ENCODE measurements around the gene NDOR1.
"Not testable (repeated sequence)": the region's sequence is repeated elsewhere in the genome, so short reads cannot be mapped to it uniquely, and the experiment has no call there.

Gene NDOR1

DNA sequence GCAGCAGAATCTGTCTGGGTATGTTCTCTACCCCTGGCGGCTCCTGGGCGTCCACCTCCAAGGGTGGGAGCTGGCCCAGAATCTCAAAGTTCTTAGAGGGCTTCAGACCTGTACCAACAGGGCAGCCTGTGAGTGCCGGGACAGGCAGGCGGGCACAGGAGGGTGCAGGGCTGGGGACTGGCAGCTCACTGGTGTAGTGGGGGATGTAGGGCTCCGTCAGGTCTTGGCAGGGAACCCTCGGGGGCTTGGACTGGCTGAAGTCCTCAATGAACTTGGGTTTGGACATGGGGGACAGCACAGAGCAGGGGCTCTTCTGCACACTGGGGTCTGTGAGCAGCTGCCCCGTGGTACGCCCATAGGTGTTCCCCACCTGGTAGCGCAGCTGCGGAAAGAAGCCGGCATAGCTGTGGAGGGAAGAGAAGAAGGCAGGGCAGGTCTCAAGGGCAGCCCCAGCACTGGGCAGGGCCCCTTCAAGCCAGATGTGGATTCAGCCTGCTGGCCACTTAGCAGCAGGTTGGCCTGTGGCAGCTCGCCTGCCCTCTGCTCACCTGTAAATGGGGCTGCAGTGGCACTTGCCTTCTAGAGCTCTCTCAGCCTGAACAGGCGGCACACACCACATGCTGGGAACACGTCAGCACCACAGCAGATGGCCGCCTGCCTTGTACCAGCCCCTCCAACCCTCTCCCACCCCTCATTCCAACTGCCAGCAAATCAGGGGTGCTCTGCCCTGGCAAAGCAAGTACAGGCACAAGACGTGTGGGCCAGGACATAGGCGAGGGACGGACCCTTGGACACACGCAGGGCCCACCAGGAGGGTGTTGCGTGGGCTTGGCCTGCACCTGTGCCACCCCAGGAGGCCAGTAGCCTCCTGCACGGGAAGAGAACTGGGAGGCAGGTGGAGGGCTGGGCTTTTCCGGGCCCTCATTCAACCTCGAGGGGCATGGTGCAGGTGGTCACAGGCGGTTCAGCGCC, 40.2 kb downstream of the NDOR1 start:
- FAIRE-seq = no peak

DNA sequence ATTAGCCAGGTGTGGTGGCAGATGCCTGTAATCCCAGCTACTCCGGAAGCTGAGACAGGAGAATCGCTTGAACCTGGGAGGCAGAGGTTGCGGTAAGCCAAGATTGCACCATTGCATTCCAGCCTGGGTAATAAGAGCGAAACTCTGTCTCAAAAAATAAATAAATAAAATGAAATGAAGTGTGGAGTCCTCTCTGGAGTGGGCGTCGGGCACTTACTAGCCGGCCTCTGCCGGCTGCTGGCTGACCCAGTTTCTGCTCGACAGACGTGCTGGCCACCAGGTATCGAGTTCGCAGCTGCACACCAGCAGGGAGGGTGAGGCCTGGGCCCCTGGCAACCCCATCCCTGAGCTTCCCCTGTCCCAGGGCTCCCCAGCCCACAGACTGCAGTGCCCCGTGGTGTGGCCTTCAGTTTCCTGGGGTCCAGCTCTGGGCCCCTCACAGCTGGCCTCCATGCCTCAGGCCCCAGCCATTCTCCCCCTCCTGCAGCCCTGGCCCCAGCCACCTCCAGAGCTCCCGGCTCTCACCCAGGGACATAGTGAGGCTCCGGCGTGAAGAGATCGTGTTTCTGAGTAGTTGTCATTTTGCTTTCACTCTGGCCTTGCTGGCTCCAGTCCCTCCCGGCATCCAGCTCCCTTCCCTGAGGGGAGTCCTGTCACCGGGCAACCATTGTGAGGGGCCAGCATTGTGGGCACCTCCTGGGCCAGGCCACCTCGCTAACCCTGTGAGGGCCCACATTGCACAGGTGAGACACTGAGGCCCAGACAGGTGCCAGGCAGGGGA, 41.8 kb downstream of the NDOR1 start:
- no peak for FAIRE-seq

DNA sequence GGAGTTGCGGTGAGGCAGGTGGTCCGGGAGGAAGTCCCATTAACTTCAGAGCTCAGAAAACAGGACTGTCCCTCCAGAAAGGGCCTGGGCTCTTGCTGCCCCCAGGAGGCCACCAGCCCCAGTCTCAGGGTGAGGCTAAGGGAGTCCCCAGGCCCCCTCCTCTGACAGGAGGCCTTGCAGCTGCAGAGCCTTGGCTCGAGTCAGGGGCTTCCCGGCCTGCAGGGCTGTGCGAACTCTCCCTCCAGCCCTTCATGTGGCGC, 42.3 kb downstream of the NDOR1 start:
- FAIRE-seq = no peak

DNA sequence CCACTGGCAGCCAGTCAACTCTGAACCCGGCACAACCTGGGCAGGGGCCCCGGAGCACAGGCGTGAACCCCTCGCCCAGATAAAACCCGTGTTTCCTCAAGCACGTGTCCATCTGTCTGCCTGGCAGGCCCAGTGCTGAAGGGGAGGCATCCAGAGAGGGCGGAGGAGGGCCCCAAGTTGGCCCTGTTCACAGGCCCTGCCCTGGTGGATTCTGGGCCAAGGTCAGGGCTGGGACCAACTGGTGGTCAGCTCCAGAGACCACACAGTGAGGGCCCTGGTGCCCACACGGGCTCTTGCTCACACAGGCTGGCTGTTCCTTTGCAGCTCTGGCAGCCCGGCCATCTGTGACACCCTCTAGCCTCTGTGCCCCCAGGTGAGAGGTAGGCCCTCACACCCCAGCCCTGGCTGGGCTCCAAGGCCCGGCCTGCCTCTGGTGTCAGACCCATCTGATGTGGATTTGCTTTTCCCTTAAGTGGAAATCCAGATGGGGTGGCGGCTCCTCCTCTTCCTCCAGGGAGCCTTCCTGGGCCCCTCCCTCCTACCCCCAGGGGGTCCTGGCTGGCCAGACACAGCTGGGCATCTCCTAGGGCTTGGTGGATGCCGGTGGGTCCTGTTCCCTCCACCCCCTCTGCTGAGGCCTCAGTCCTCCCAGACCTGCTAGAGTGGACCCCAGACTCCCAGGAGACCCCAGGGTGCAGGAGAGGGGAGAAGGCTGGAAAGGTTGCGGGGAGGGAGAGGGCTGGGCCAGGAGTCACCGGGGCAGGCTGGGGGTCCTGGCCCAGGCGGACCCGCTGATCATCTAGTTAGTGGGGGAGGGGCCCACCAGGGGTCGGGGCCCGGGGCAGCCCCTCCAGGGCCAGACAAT, 45.1 kb downstream of the NDOR1 start:
- FAIRE-seq = no peak

DNA sequence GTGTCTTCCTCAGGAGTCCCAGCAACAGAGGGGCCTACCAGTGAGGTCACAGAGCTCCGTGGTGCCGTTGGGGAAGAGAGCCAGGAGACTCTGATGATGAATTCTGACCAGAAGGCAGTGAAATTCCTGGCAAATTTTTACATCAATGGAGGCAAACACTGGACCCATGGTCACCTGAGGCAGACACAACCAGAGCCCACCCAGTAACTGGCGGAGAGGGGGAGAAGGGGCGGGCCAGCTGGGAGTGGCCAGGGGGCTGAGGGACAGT, 45.6 kb downstream of the NDOR1 start, which contains the start of gene STPG3:
STPG3 (plus strand) TSS at position 93 of the 268 bp plus-strand sequence; CDS start at position 94, 1 bp downstream.
- FAIRE-seq = no peak

DNA sequence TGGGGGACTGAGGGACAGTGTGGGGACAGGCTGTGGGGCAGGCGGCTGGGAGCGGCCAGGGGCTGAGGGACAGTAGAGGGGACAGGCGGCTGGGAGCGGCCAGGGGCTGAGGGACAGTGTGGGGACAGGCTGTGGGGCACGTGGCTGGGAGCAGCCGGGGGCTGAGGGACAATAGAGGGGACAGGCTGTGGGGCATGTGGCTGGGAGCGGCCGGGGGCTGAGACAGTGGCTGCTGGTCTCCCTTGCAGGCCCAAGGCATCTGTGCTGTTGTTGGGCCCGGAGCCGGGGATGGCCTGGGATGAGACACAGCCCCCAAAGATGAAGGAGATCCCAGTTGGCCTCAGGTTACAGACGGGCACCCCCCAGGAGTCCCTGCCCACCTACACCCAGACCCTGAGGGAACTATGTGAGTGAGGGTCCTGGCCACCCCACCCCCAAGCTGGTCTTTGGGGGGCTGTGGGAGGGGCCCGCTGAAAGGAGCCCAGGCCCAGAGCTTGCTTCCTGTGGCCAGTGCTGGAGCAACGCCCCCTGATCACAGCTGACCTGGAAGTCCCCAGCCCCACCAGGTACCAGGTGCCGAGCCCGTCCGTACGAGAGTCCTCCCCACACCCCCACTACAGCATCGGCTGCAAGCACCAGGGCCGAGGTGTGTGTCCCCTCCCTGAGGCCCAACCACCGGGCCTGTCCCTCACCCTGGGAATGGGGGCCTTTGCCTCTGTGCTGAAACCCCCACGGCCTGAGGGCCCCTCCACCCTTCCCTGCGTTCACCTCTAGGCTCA, 46.2 kb downstream of the NDOR1 start:
- no peak for FAIRE-seq

DNA sequence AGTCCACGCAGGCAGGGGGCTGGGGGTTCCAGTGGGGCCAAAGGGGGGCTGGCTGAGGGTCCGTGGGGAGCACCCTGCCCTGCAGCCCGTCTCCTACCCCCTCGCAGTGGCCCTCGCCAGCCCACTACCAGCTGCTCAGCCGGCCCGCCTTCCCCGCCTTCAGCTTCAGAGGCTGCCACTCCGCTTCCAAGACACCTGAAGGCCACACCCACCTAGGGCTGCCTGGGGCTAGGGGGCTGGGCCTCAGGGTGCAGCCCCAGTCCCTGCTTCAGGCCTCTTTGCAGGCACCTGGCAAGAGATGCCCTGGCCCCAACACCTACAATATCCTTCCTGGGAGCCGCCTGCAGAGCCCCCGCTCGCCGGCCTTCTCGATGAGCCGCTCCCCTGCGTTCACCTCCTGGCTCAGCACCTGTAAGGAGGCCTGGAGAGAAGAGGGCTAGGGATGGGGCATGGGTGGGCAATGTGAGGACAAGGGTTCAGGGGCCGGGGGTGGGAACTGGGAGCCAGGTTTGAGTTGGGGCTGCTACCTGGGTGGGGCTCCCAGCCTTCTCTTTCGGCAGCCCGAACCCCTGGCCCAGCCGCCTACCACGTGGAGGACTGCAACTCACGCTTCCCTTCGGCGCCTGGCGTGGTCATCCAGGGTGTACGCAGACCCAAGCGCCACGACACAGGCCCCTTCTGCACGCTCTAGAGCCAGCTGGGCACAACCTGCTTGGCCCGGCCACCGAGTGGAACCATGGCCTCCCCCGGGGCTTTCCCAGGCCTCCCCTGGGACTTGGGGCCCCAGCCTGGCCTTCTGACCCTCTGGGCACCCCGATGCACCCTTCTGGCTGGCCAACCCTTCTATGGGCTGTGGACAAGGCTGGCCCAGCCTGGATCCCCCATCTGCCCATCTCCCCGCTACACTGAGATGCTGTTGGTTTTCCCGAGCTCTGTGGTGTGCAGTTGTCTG, 47.3 kb downstream of the NDOR1 start:
- FAIRE-seq = no peak

DNA sequence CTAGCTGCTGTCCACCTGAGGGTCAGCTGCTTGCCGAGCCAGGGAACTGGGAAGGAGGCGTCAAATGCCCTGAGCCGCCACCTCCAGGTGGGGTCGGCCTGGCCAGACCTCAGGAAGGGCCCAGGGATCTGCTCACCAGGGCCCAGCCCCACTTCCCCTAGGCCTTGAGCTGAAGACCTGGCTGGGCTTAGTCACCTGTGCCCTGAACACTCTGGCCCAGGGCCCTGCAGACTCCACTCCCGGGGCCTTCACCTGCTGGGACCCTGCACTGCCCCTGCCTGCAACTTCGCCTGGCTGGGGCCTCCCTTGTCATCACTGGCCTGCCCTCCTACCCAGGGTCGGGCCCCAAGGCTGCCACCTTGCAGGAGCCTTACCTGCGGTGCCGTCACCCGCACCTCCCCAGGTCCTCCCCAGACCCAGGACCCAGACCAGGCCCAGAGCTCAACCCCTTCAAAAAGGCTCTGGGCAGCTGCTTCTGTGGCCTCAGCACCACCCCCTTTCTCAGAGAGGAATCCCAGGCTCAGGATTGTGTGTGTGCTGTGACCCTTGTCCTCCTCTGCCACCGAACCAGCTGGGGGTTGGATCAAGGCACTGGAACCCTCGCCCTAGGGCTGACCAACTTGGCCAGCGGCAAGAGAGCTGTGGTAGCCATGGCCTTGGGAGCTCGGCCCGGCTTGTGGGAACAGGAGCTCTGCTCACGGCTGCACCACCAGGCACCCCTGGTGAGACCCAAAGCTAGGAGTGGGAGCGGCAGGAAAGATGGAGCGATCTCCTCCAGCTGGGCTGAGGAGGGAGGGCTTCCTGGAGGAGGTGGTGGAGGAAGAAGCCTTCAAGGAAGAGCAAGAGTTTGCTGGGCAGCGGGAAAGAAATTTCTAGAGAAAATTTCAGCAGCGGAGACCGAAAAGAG, 48.5 kb downstream of the NDOR1 start:
- no peak for FAIRE-seq

DNA sequence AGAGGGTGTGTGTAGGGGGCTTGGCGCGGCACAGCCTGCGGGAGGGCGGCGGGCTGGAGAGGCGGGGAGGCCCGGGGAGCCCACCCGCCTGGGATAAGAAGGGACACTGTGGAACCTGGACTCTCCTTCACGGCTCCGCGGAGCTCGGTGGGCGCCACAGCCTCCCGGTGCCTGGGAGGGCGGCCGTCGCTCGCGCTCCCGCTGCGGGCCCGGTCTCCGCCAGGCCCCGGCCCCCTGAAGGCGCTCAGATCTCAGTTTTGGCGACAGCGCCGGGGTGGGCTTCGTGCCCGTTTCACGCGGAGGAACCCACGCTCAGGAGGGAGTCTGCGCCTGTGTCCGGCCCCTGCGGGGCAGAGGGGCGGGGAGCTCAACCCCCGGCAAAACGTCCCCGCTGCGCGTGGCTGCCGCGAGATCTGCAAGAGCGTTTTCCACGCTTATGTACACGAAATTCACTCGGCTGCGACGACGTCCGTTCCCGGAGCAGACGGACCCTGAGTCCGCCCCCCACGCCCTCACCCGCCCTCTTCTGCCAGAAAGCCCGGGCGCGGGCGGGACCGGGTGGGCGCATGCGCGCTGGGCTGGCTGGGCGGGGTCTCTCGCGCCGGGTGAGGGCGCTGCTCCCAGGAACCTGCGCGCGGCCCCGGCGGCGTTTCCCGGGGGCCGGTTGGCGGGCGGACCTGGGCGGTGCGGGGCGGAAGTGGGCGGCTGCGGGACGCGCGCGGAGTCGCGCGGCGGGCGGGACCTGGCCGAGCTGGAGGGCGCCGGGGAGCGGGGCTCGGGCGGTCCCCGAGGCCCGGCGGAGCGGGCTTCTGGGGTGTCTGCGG, 49.3 kb downstream of the NDOR1 start, which contains the start of gene NELFB:
NELFB (plus strand) TSS at position 704 of the 824 bp plus-strand sequence.
- no peak for FAIRE-seq

DNA sequence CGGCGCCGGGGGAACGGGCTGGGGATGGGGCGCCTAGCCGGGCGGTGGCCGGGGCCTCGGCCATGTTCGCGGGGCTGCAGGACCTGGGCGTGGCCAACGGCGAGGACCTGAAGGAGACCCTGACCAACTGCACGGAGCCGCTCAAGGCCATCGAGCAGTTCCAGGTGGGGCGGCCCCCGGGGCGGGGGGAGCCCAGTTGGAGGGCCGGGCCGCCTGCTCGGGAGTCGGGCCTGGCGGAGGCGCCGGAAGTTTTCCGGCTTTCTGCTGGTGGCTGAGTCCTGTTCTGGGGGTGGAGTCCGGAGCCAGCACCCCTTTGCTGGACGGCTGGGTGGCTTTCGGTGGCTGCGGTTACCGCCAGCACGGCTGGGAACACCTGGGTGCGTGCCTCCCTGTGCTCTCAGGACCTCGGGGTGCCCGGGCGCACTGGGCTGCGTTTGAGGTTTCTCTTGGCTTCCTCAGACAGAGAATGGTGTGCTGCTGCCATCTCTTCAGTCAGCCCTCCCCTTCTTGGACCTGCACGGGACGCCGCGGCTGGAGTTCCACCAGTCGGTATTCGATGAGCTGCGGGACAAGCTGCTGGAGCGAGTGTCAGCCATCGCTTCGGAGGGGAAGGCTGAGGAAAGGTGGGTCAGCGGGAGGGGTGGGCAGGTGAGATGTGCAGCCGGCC, 50.1 kb downstream of the NDOR1 start:
- no peak for FAIRE-seq

DNA sequence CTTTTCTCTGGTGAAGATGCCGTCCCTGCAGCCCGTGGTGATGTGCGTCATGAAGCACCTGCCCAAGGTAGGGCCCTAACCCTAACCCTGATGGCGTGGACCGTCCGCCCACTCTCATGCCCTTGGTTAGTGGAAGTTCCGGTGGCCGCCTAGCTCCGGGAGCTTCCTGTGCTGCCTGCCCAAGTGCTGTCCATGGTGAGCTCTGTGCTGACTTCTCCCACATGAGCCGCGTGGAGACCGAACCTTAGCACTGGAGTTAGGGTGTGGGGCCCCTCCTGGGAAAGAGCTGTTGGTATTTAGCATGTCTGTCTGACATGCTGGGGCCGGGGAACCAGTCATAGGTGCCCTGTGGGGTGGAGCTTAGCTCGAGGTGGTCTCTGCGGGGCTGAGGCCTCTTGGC, 50.9 kb downstream of the NDOR1 start:
- FAIRE-seq = no peak

DNA sequence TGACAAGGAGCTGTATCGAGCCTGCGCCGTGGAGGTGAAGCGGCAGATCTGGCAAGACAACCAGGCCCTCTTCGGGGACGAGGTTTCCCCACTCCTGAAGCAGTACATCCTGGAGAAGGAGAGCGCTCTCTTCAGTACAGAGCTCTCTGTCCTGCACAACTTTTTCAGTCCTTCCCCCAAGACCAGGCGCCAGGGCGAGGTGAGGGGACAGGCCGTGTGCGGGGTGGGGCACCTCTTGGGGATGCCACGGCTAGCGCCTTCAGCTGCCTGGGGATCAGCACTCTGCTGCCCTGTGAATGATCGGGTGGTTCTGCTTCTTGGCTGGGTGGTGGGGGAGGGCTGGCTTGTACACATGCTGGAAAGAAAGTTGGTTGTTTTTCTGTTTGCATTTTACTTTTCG, 51.4 kb downstream of the NDOR1 start:
- FAIRE-seq = no peak

DNA sequence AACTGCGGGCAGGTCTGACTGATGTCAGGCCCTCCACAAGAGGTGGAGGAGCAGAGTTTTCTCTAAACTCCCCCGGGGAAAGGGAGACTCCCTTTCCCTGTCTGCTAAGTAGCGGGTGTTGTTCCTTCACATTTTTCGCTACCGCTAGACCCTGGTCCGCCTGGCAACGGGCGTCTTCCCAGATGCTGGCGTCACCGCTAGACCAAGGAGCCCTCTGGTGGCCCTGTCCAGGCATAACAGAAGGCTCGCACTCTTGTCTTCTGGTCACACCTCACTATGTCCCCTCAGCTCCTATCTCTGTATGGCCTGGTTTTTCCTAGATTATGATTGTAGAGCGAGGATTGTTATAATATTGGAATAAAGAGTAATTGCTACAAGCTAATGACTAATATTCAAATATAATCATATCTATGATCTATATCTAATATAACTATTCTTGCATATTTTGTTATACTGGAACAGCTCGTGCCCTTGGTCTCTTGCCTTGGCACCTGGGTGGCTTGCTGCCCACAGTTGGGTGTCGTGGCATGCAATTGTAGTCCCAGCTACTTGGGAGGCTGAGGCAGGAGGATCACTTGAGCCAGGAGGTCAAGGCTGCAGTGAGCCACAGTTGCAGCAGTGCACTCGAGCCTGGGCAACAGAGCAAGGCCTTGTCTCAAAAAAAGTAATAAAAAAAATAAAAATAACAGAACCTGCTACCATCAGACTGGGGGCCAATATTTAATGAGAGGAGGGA, 56.8 kb downstream of the NDOR1 start:
- FAIRE-seq = not testable (repeated sequence)

DNA sequence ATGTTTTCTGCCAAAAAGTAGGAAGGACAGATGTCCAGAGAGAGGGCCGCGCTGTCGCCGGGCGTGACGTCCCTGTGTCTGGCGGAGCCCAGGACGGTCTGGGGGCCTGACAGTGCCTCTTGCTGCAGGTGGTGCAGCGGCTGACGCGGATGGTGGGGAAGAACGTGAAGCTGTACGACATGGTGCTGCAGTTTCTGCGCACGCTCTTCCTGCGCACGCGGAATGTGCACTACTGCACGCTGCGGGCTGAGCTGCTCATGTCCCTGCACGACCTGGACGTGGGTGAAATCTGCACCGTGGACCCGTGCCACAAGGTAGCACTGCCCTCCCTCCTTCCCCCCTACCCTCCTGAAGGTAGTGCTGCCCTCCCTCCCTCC, 57.4 kb downstream of the NDOR1 start:
- FAIRE-seq = no peak

DNA sequence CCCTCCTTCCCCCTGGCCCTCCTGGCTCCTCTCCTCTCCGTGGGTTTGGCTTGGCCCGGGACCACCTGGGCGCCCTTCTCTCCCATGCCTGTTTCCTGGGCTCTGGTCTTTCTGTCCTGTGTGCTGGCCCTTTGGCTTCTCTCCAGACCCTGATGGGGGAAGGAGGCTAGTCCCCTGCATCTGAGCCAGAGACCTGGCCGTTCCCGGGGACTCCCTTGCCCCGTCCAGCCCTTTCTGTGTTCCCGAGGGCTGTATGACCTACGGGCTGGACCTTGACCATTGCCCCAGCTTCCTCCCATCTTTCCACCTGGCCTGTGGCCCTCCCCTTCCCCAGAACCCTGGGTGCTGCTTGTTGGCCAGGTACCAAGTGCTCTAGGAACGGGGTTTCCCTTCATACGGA, 58.0 kb downstream of the NDOR1 start:
- FAIRE-seq = no peak

DNA sequence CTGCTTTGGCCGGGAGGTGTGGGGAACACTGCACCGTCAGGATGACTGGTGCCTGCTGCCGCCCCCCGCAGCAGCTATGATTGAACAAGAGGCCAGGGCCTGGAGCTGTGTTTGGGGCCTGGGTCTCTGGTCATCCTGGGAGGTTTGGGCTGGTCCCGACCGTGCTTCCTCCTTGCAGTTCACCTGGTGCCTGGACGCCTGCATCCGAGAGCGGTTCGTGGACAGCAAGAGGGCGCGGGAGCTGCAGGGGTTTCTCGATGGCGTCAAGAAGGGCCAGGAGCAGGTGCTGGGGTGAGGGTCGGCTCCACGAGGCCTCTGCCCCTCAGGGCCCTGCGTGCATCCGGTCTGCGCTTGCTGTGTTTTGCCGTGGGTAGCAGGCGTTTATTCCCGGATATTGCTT, 58.6 kb downstream of the NDOR1 start:
- FAIRE-seq = no peak

DNA sequence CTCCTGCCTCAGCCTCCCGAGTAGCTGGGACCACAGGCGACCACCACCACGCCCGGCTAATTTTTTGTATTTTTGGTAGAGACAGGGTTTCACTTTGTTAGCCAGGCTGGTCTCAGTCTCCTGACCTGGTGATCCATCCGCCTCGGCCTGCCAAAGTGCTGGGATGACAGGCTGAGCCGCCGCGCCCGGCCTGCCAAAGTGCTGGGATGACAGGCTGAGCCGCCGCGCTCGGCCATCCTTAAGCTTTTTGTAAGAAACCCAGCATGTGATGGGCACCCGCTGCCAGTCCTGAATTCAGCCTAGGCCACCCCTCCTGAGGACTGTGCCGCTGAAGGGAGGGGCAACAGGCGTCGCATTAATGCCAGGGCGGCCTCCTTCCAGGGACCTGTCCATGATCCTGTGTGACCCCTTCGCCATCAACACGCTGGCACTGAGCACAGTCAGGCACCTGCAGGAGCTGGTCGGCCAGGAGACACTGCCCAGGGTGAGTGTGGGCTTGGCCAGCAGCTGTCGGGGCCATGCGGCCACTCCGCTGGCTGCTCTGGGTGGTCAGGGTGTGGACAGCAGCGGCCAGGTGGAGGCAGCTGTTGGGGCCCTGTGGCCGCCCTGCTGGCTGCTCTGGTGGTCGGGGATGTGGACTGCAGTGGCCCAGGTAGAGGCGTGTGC, 60.1 kb downstream of the NDOR1 start:
- no peak for FAIRE-seq

All from colon (tissue), 2 donors.